Memory B cell (primary cell): ENCODE data around the gene PRMT3.
"Not testable (repeated sequence)": the region's sequence is repeated elsewhere in the genome, so short reads cannot be mapped to it uniquely, and the experiment has no call there.

Experiments
- ATAC-seq: fragments of 150-1000 bp; cut with Tn5 transposase; 2 replicates; pipeline ENCODE4 v1.10.0; 2021; ENCODE audit warnings: low read depth, mild to moderate bottlenecking, moderate library complexity
- DNase-seq, 2 donors: peaks; one replicate each; pipeline ENCODE4 v3.0.0; 2022; ENCODE audit warnings: low spot score in 2 of 2
- H3K27ac Mint-ChIP-seq: one replicate; pipeline ENCODE4 v1.8.0; 2022; ENCODE audit warnings: mild to moderate bottlenecking, moderate library complexity, mixed read lengths
- H3K27me3 Mint-ChIP-seq: one replicate; pipeline ENCODE4 v1.8.0; 2022; ENCODE audit warnings: mixed read lengths
- H3K36me3 Mint-ChIP-seq: one replicate; pipeline ENCODE4 v1.8.0; 2022; ENCODE audit warnings: mild to moderate bottlenecking, mixed read lengths
- H3K4me1 Mint-ChIP-seq: one replicate; pipeline ENCODE4 v1.8.0; 2022; ENCODE audit warnings: mixed read lengths
- H3K4me3 Mint-ChIP-seq: one replicate; pipeline ENCODE4 v1.8.0; 2022; ENCODE audit warnings: mild to moderate bottlenecking, moderate library complexity, mixed read lengths
- H3K9me3 Mint-ChIP-seq: one replicate; pipeline ENCODE4 v1.8.0; 2022; ENCODE audit warnings: mixed read lengths

PRMT3 gene

GRCh38 chr11:20365465-20365864, 22.1 kb upstream of the PRMT3 start:
- not testable (repeated sequence) for ATAC-seq, H3K9me3 Mint-ChIP-seq, DNase-seq, H3K36me3 Mint-ChIP-seq, H3K27me3 Mint-ChIP-seq
- Mint-ChIP-seq H3K4me3 (peak overlapping the region; percentile 68), H3K4me1 (peaks cover 31% of the 10 kb centered on the region), H3K27ac (peak overlapping the region; percentile 35)

GRCh38 chr11:20367313-20367948, 20.1 kb upstream of the PRMT3 start:
- no peak for ATAC-seq
- H3K4me1 Mint-ChIP-seq, result peaks cover 25% of the 10 kb centered on the region
- peak overlapping the region; percentile 3 for H3K4me3 Mint-ChIP-seq
- no peak overlapping the region for H3K27ac Mint-ChIP-seq
- H3K36me3 Mint-ChIP-seq, result peaks cover 3% of the 10 kb centered on the region
- no peaks in the 10 kb centered on the region for H3K27me3 Mint-ChIP-seq
- no peak for DNase-seq
- H3K9me3 Mint-ChIP-seq, result no peaks in the 10 kb centered on the region

GRCh38 chr11:20368438-20368837, 19.1 kb upstream of the PRMT3 start:
- Mint-ChIP-seq H3K36me3 (peaks cover 3% of the 10 kb centered on the region), H3K4me1 (peaks cover 18% of the 10 kb centered on the region), H3K4me3 (no peak overlapping the region), H3K27me3 (no peaks in the 10 kb centered on the region), H3K27ac (no peak overlapping the region), H3K9me3 (no peaks in the 10 kb centered on the region)
- ATAC-seq (no peak), DNase-seq (no peak)

GRCh38 chr11:20369826-20370225, 17.7 kb upstream of the PRMT3 start:
- peaks cover 5% of the 10 kb centered on the region for H3K36me3 Mint-ChIP-seq
- H3K27ac Mint-ChIP-seq, result no peak overlapping the region
- DNase-seq, result no peak
- H3K27me3 Mint-ChIP-seq, result no peaks in the 10 kb centered on the region
- ATAC-seq, result no peak
- no peaks in the 10 kb centered on the region for H3K9me3 Mint-ChIP-seq
- peaks cover 20% of the 10 kb centered on the region for H3K4me1 Mint-ChIP-seq
- H3K4me3 Mint-ChIP-seq, result no peak overlapping the region

GRCh38 chr11:20372081-20372626, 15.4 kb upstream of the PRMT3 start:
- Mint-ChIP-seq H3K9me3 (no peaks in the 10 kb centered on the region), H3K4me1 (peaks cover 8% of the 10 kb centered on the region), H3K27ac (no peak overlapping the region), H3K27me3 (no peaks in the 10 kb centered on the region), H3K4me3 (no peak overlapping the region), H3K36me3 (peaks cover 10% of the 10 kb centered on the region)
- DNase-seq (no peak), ATAC-seq (no peak)

- Mint-ChIP-seq H3K27ac (no peak overlapping the region), H3K27me3 (no peaks in the 10 kb centered on the region), H3K4me1 (peaks cover 5% of the 10 kb centered on the region), H3K36me3 (peaks cover 12% of the 10 kb centered on the region), H3K4me3 (no peak overlapping the region), H3K9me3 (no peaks in the 10 kb centered on the region)
- no peak for ATAC-seq
- no peak for DNase-seq
Observed at GRCh38 chr11:20373147-20373546, 14.4 kb upstream of the PRMT3 start.

GRCh38 chr11:20373568-20374209, 13.8 kb upstream of the PRMT3 start:
- ATAC-seq (no peak), DNase-seq (no peak)
- Mint-ChIP-seq H3K9me3 (no peaks in the 10 kb centered on the region), H3K36me3 (peaks cover 12% of the 10 kb centered on the region), H3K27ac (peak overlapping the region; percentile 58), H3K4me1 (peaks cover 5% of the 10 kb centered on the region), H3K27me3 (no peaks in the 10 kb centered on the region), H3K4me3 (no peak overlapping the region)

- ATAC-seq (no peak), DNase-seq (no peak)
- Mint-ChIP-seq H3K9me3 (no peaks in the 10 kb centered on the region), H3K27ac (peak overlapping the region; percentile 28), H3K27me3 (no peaks in the 10 kb centered on the region), H3K4me3 (no peak overlapping the region), H3K4me1 (peaks cover 5% of the 10 kb centered on the region), H3K36me3 (peaks cover 12% of the 10 kb centered on the region)
Observed at GRCh38 chr11:20374741-20375300, 12.7 kb upstream of the PRMT3 start.

GRCh38 chr11:20376162-20376730, 11.3 kb upstream of the PRMT3 start:
- Mint-ChIP-seq H3K27ac (no peak overlapping the region), H3K4me3 (no peak overlapping the region), H3K27me3 (no peaks in the 10 kb centered on the region), H3K4me1 (peaks cover 5% of the 10 kb centered on the region), H3K9me3 (no peaks in the 10 kb centered on the region), H3K36me3 (peaks cover 12% of the 10 kb centered on the region)
- DNase-seq (no peak), ATAC-seq (no peak)

GRCh38 chr11:20385996-20386395, 1.5 kb upstream of the PRMT3 start:
- ATAC-seq, H3K9me3 Mint-ChIP-seq, H3K27ac Mint-ChIP-seq, H3K27me3 Mint-ChIP-seq, H3K36me3 Mint-ChIP-seq, DNase-seq: not testable (repeated sequence)
- Mint-ChIP-seq H3K4me1 (peaks cover 10% of the 10 kb centered on the region), H3K4me3 (peak overlapping the region; percentile 99)

GRCh38 chr11:20388096-20389055, 860 bp downstream of the PRMT3 start:
- Mint-ChIP-seq H3K4me1 (peaks cover 10% of the 10 kb centered on the region), H3K36me3 (peaks cover 8% of the 10 kb centered on the region), H3K27ac (peak overlapping the region; percentile 97), H3K27me3 (no peaks in the 10 kb centered on the region), H3K9me3 (no peaks in the 10 kb centered on the region), H3K4me3 (peak overlapping the region; percentile 99)
- no peak for DNase-seq
- ATAC-seq, result no peak

GRCh38 chr11:20397281-20397680, 9.8 kb downstream of the PRMT3 start:
- no peaks in the 10 kb centered on the region for H3K9me3 Mint-ChIP-seq
- no peak overlapping the region for H3K27ac Mint-ChIP-seq
- H3K4me1 Mint-ChIP-seq, result peaks cover 3% of the 10 kb centered on the region
- peak; percentile 65 for ATAC-seq
- no peak overlapping the region for H3K4me3 Mint-ChIP-seq
- no peak for DNase-seq
- no peaks in the 10 kb centered on the region for H3K27me3 Mint-ChIP-seq
- peaks cover 12% of the 10 kb centered on the region for H3K36me3 Mint-ChIP-seq

- Mint-ChIP-seq H3K4me3 (no peak overlapping the region), H3K9me3 (no peaks in the 10 kb centered on the region), H3K36me3 (peaks cover 15% of the 10 kb centered on the region), H3K27ac (no peak overlapping the region), H3K4me1 (peaks cover 3% of the 10 kb centered on the region), H3K27me3 (no peaks in the 10 kb centered on the region)
- ATAC-seq, result no peak
- no peak for DNase-seq
Observed at GRCh38 chr11:20399498-20399897, 12.0 kb downstream of the PRMT3 start.
